ENCODE results near the gene HOXB4.

The HOXB4 gene

DNA sequence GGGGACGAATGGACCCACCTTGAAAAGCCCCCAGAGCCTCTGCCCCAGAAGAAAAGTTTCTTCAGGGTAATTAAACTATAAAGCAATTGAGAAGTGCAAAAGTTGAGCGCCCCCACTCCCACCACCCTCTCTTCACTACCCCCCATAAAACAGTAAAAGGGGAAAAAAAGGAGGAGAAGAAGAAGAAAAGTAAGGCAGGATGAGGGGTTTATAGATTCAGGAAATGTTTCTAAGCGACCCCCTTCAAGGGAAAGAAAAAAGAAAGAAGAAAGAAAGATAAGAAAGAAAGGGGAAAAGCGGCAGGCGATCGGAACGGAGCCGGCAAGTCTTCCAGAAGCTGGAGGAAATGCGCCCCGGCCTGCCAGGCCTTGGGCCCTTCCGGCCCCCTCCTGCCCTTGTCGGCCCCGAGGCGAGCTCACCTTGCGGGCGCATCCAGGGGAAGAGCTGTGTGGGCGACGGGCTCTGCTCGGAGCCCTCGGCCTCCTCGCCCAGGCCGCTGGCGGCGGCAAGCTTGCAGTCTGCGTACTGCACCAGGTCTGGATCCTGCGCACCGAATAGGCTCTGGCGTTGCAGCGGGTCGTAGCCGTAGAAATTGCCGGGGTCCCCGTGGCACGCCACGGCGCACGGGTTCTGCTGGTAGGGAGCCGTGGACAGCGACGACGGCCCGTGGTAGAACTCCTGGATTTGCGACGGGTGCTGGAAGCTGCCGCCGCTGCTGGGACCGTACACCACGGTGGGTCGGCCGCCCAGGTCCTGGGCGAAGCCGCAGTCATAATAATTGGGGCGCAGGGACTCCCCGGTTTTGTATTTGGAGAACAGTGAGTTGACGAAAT is 35.9 kb upstream of the HOXB4 start:
- DNase-seq: no peak

DNA sequence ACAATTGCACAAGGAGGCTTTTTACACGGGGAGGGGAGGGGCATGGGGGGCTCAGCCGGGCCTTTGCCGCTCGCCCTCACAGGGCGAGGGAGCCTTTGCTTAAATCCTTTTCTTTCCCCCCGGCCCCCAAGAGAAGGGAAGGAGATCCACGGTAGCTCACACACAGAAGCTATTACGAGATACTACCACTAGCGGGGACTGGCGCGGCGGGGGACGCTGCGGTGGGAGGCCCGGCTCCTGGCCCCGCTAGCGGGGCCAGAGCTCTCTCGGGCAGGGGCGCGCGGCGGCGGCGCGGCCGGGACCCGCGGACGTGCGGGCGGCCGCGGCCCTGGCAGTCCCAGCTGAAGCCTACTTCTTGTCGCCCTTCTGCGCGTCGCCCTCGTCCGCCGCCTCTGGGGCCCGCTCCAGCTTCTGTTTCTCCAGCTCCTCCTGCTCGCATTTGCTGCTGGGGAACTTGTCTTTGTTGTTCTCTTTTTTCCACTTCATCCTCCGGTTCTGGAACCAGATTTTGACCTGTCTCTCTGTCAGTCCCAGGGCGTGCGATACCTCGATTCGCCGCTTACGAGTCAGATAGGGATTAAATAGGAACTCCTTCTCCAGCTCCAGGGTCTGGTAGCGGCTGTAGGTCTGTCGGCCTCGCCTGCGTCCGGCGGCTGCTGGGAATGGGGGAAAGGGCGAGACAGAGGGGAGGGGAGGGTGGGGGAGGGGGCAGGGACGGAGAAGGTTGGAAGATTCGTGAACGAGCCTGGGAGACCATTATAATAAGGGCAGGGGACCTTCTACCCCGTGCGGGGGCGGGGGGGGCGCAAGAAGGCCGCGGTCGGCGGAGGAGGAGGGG is 34.9 kb upstream of the HOXB4 start:
- no peak for DNase-seq

DNA sequence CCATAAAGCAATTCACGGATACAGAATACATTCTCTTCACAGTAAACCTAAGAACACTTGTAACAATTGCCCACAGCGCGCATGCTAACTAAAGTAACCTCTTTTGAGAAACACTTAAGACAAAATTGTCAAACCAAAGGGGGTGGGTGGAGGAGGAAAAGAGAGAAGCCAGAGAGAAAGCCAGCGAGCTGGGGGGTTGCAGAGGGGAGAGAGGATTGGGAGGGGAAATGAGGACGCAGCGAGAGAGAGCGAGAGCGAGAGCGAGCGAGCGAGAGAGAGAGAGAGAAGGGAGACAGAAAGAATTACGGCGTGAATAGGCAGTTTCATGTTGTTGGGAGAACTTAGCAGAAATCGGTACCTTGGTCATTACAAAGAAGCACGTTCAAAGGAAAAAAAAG is 34.3 kb upstream of the HOXB4 start:
- DNase-seq: no peak

DNA sequence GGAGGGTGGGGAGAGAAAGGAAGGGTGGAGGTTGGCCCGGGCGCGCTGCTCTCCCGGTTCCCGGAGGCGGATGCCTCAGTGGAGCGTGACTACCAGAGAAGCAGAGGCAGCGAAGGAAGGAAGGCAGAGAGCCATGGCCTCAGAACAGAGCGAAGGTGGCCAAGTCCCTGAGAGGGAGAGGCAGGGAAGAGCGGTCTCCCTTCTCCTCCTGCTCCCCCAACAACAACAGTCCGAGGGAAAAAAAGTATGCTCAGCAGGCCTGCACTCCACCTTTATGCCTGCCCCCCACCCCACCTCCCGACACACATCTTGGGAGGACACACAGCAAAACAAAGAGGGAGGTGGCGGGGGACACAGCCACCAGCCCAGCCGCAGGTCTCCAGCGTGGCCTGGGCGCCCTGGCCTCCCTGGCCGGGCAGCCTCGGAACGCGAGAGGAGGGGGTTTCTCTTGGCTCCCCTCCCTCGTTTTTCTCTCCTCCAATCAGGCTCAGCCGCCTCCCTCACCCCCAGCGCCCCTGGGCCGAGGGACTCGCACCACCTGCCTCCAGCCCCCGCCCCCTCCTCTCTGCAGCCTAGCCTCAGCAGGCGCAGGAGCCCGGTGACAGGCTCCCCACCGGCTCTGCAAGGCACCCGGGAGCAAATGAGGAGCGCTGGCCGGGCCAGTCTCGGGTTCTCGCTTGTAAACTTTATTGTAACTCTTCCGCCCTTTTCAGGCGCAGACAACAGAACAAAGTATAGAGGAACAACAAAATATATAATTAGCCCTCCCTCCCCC is 33.7 kb upstream of the HOXB4 start:
- no peak for DNase-seq

DNA sequence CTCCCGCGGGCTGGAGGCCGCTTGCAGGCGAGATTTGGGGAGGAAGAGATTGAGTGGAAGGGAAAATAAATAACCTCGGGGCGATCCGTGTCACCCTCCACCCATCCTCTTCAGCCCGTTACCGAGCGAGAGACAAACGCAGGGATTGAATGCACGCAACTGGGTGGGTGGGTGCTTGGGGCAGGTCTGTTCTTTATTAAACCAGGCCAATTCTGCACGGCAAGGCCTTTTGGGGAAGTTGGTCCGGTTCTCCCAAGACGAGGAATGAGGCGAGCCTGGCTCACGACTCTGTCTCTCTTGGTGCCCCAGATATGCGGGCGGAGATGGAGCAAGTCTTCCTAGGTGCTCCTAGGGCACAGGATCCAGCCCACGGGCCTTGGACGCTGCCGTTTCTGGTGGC is 33.1 kb upstream of the HOXB4 start:
- DNase-seq: no peak

DNA sequence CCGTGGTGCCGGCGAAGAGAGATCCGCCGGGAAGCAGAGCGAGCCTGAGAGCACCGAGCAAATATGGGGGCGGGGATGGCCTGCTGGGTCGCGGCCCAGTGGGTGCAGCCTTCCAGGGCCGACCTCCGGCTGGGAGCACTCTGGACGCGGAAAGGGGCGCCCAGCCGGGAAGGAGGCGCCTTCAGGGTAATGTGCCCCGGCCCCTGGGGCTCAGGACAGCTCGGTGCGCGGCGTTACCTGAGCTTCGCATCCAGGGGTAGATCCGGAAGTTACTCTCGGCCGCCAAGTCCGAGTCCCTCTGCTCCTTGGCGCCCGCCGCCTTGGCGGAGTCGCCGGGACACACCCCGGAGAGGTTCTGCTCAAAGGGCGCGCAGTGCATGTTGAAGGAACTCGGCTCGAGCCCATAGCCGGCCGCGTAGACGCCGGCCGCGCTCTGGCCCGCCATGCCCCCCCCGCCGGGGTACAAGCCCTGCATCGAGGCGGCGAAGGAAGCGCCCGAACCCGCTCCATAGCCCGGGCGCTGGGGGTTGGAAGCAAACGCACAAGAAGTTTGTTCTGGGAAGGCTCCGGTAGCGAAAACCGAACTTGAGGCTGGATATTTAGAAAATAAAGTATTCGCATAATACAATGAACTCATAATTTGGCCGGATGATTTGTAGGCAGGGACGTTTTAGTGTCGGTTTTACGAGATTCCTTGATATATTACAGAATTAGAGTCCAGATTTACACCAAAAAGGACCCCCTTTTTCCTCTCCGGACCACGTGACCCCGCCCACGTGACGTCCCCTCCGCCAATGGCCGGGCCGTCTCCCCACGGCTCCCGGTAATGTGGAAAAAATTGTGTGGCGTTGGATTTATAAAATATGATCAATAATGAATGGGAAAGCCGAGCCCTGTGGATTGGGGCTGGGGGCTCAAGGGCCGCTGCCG is 32.4 kb upstream of the HOXB4 start, which contains the start of gene HOXB7:
TSS of gene HOXB7 (minus strand) at position 736 of the 930 bp plus-strand sequence. CDS start at position 637, 99 bp downstream.
- DNase-seq: no peak

DNA sequence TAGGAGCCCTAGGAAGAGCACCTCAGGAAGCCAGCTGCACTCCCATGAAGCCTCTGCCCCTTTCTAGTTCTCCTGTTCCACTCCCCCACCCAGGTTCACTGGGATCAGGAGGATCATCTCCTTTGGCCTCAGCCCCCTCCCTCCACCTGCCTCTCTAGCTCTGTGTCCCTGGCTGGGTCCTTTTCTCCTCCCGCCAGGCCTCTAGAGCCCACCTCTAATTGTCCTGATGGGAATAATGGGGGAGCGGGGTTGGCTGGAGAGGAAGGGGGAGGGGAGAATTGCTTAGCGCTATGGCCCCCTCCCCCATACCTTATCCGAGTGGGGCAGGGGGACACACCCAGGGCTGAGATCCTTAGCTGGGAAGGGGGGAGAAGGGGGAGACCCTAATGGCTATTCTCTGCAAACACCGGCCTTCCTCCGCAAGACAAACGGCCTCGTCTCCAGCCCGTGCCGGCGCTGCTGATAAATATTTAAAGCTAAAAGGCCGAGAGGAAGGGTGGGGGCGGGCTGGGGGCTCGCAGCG is 31.7 kb upstream of the HOXB4 start:
- DNase-seq: no peak

DNA sequence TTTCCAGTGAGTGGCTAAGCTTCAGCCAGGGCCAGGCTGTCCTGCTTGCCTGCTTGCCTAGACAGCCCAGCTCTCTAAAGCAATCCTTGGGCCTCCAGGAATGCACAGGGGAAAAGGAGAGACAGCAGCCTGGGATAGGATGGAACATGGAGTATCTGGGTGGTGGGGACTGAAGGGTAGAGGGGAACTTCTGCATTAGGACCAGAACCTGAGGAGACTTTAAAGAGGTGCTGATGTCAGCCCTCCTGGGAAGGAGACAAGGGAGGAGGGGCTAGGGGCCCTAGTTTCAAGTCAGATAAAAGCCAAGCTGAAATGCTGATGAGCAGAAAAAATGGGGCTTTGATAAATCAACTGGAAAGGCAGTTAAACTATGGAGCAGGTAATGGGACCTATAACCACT is 30.9 kb upstream of the HOXB4 start:
- no peak for DNase-seq

DNA sequence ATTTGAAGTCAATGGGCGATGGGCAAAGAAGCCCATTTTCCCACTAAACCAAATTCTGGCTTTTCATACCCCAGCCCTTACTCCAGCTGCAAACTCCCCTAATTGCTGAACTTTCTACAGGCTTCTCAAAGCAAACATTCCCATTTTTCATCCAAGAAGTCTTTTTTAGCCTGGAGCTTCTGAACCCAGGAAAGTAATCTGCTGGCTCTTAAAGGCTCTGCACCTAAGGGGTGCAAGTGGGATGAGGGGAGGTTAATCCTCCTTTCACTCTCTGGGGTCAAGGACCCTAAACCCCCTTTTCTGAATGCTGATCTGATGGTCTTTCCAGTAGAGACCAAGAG is 30.3 kb upstream of the HOXB4 start:
- no peak for DNase-seq

DNA sequence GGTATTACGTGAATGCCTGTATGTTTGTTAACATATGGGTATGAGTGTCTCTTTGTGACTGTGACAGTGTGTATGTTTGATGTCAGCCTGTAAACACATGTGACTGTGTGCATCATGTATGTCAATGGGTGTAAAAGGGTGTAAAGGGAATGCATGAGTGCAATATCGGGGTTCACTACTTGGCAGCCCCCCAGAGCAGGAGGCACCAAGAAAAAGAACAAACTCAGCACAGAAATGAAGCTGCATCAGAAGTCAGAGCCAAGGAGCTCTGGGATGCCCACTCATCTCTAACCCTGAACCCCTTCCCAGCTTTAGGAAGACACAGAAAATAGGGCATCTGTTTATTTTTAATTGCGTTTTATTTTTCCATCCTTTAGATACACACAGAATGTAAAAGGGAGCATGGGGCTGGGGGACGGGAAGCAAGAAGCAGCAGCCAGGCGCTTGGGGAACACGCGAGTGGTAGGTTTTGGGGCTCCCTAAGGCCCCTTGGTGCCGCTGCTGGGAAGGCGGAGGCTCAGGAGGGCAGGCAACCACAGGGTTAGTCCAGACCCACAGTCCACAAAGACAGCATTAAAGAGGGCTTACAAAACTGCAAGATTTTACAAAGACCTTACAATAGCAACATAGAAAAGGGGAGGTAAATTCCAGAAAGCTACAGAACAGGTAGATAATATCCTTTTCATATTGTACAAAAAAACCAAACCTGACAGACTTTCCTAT is 28.9 kb upstream of the HOXB4 start:
- DNase-seq: no peak

DNA sequence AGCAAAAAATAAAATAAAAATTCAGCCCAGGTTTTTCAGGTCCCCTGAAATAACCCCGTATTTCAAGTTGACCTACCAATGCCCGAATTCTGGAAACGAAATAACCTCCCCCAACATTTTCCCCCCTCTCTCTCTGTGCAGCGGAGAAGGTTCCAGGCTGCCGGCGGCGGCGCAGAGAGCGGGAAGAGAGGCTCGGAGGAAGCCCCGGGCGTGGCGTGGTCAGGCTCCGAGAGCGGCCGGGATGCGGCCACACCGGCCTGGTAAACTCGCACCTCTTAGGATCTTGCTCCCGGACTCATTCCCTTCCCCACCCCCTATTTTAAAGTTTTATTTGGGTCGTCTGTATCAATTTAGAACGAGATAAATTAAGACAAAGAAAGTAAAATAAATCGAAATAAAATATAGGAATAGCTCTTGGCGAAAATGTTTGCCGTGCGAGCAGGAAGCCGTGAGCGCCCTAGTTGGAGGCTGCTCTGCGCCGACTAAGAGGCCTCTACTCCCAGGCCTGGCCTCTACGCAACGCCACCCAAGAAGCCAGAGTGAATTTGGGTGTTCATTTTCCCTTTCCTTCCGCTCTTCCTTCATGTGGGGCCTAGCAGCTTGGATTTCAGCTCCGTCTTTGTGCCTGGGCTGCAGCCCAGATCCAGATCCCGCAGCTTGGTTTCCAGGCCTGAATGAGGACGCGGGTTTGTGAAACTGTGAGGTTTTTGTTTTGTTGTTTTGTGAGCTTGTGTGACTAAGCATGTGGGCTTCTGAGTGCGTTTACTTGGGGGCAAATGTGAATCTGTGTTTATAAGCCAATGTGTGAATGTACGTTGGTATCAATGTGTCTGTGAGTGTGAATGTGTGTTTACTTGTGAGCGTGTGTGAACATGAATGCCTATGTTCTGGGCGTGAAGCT is 28.1 kb upstream of the HOXB4 start:
- DNase-seq: no peak

DNA sequence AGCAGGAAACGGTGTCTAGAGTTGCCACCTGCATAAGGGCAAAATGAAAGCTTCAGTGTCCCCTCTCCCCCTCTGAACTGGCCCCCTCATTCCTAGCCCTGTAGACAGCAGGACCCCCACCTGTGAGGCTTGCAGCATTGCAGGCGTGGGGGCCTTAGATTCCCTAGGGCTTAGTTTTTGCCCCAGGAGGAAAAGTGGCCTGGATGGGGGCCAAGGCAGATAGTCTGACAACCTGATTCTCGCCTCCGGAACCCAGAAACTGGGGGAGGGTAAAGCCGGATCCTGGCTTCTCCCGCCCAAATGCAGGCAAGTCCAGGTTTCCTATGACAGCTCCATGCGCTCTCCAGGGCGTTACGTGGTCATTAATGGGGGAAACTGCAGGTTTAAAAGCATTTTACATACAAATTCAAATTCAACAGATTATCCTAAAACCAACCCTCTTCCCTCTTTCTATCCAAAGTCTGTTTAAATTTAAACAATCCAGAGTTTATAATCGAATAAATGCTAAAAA is 27.3 kb upstream of the HOXB4 start:
- no peak for DNase-seq

DNA sequence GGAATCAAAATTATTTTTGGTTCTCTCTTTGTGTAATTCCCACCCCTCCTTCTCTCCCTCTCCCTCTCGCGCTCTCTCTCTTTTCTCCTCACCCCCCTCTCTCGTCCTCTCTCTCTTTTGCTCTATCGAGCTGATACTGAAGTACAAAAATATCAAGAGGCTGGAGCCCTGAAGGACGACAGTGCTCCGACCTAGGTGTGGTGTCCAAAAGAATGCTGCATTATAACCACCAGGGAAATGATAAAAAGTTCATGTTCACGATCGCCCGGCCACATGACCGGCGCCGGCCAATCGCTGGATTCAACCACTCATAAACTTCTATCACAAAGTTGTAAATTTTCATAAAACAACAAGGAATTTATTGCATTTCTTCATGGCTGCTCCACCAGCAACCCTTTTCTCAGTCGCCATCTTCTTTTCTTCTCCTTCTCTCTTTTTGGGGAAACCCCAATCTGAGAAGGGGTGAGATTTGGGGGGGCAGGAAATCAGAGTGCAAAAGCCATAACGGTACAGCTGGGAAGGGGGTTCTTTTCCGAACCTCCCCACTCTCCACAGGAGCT is 26.7 kb upstream of the HOXB4 start, which contains the start of gene HOXB6:
TSS of gene HOXB6 (minus strand) at position 217 of the 560 bp plus-strand sequence. CDS start 6,836 bp downstream, outside the sequence.
- no peak for DNase-seq

DNA sequence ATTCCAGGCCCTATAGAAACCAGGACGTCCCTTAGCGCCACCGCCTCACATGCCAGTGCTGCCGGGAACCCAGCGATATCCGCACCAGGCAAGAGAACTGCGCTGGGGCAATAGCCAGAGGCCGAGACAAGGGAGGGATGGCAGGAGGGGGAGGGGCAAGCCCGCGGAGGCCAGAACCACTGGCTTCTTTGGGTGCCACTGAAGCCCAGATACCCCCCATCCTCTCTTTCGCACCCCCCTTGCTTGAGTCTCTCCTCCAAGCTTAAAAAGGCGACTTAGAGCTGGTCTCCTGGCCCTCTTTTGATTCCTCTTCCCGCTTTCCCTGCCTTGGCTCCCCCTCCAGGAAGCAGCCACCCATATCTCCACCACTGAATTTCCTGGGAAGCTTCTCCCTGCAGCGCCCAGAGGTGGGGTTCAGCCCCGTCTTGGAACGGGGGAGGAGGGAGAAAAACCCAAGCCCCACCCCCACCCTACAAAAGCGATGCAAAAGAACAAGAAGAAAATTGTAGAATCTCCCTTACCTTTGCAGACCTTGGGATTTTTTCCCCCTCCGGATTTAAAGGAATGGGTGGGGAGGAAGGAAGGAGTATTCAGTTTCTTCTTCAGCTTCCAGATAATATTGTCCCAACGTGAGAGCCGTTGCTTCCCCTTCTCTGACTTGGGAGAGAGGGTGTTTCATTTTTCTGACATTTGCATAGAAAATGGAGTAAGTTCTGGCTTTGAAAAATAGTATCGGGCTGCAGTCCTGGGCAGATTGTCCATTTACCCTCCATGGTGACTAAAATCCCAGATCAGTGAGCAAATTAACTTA is 26.0 kb upstream of the HOXB4 start:
- DNase-seq: no peak

DNA sequence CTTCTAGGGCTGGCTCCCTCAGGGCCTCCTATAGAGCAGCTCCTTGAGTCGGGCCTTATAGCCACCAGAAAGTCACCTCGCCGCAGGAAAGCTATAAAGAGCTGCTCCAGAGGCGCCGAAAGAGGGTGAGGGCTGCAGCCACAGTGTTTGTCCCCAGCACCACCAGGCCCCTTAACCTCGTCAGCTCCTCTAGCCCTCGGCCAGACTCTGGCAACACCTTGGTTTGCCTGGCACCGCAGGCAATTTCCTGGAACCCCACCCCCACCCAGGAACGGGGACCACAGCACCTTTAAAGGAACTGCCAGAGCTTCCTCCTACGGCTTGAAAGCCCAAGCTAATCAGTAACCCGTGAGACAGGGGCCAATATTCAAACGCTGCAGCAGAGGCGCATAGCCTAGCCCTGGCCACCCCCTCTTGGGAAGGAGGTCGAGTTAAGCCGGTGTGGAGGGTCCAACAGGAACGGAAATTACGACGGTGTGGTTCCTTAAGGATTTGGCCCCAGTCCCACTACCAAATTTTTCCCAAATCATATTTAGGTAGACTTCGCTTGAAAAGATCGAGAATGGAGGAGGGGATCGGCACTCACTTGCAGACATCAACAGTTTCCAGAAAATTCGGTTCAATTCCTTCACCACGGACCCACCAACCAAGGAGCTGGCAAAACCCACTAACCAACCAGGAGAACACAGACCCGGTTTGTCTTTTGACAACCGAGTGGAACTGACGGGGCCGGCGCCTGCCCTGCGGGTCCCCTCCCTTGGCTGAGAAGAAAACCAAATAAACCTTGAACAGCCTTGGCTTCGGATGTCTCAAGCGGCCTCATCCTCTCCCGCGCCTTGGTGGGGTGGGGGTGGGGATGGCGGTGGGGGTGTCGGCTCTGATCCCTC is 23.6 kb upstream of the HOXB4 start:
- no peak for DNase-seq

DNA sequence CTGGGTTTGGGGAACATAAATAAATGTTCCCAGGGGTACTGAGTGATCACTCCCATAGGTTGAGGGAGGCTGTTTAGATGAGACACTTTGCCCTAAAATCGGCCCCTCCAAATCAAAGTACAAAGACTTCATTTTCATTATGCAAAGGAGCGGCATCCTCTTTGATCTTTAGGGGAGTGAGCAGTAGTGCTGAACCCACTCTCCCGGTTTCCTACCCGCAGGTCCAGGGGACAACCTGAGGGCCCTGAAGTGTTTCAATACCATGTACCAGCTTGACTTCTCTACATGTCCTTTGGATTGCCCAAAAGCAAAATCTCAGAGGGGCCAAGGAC is 23.0 kb upstream of the HOXB4 start:
- no peak for DNase-seq

DNA sequence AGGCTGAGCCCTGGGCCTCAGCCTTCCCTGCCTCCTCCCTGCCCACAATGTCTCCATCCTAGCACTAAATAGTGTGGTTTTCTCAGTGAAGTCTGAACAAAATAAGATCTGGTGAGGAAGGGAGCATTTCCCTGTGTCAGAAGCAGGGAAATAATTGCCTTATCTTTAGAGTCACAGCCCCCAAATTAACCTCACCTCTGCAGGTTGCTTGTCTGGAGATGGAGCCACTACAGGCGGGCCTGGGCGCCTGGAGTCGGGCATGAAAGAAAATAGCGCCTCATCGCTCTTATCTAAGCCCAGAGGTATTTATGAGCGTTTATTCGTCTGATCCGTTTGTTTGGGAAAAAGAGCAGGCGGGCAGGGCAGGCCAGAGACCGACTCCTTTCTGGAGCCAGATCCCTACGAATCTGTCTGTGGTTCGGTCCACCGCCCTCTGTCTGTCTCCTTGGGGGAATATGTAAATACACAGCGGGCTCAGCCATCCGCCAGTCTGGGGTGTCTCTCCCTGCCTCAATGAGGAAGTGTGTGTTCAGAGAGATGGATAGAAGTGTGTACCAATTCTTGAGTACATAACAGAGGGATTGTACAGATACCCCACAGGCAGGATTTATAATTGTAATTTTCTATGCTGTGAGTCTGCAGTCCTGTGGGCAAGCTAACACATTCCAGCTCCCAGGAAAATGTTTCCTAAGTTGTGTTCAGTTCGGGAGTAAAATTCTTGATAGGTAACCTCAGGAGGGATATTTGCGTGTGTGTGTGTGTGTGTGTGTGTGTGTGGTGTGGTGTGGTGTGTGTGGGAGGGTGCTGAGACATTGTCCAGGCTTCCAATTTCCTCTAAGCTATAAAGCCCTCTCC is 22.3 kb upstream of the HOXB4 start:
- DNase-seq: no peak
